ENCODE results near the gene RNF6. TPM values are rescaled to one million over a fixed set of nuclear protein-coding genes. Genes with fewer than 3 reads are reported as not detected.

RNF6 gene
- total and polyA plus RNA-seq, 2 donors: 29.9 to 40.7 TPM

DNA sequence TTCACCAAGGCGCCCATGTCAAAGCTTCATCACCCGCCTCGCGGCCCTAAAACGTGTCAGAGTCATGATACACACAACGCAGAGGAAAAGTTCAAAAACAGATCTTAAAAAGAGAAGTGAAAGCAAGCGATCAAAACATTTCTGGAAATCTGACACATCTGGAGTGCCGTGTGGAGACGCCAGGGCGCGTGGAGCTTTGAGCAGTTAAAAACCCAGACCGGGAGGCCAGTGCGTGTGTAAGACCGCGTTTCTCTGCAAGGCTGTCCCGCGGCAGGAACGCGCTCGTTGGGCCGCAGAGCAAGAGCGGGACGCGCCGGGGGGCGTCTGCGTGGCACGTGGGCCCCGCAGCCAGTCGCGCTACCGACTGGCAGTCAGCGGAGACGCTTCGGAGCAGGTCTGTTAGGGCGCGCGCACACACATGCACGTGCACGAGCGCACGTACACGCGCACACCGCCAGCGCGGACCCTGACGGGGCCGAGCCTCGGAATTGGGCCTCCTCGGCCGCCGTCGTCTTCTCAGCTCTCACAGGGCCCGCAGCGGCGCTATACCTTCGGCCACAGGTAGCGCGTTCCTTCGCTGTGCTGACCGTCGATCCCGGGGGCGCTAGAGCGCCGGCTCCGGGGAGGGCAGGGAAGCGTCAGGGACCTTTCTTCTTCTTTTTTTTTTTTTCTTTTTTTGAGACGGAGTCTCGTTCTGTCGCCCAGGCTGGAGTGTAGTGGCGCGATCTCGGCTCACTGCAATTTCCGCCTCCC lies 35.8 kb downstream of the RNF6 start:
- H3K4me1 ChIP-seq (ENCODE audit: control insufficient read depth in 2 of 2, insufficient read depth in 2 of 2, low read length in 2 of 2): peaks cover 0 to 10% of the 10 kb centered on the region in 2 donors
- peaks cover 0 to 5% of the 10 kb centered on the region in 2 donors for H3K9me3 ChIP-seq (ENCODE audit: control insufficient read depth in 2 of 2, insufficient read depth in 1 of 2, low read length in 1 of 2)
- peak overlapping the region; percentile 69 to 72 for H3K4me3 ChIP-seq (ENCODE audit: low read length in 2 of 2)
- peak overlapping the region; percentile 91 to 93 for H3K27ac ChIP-seq (ENCODE audit: low read depth in 1 of 2, low read length in 1 of 2)
- no peaks in the 10 kb centered on the region for H3K36me3 ChIP-seq (ENCODE audit: control insufficient read depth in 2 of 2, insufficient read depth in 2 of 2, low read length in 1 of 2)
- WGBS: under 1% methylated on average over 76 of the region's 76 CpGs
- no peaks in the 10 kb centered on the region for H3K27me3 ChIP-seq (ENCODE audit: control insufficient read depth in 2 of 2, insufficient read depth in 1 of 2, low read length in 1 of 2)
- DNase-seq (ENCODE audit: low read depth in 6 of 9, low spot score in 9 of 9): peak; percentile 76 to 96 (median 89)

DNA sequence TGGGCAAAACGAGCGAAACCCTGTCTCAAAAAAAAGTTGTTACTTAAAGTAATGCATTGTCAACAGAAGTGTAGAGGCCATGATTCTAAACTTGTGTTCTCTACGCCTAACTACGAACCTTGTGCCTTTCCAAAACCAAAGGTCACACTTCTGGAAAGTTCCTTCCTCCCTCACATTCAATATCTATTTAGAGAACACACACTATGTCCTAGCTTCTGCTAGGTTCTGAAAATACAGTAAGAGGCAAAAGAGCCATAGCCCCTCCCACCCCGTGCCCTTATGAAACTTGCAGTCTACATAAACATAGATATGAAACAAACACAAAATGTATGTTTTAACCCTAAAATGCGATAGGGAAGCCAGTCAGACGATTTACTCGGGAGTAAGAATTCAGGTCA lies 36.4 kb downstream of the RNF6 start:
- Histone ChIP-seq H3K36me3 (ENCODE audit: control insufficient read depth in 2 of 2, insufficient read depth in 2 of 2, low read length in 1 of 2) (no peaks in the 10 kb centered on the region), H3K27ac (ENCODE audit: low read depth in 1 of 2, low read length in 1 of 2) (peak overlapping the region; percentile 91 to 93), H3K9me3 (ENCODE audit: control insufficient read depth in 2 of 2, insufficient read depth in 1 of 2, low read length in 1 of 2) (peaks cover 0 to 5% of the 10 kb centered on the region in 2 donors), H3K4me1 (ENCODE audit: control insufficient read depth in 2 of 2, insufficient read depth in 2 of 2, low read length in 2 of 2) (peaks cover 0 to 10% of the 10 kb centered on the region in 2 donors), H3K27me3 (ENCODE audit: control insufficient read depth in 2 of 2, insufficient read depth in 1 of 2, low read length in 1 of 2) (no peaks in the 10 kb centered on the region), H3K4me3 (ENCODE audit: low read length in 2 of 2) (peak overlapping the region; percentile 69 to 72)
- DNase-seq (ENCODE audit: low read depth in 6 of 9, low spot score in 9 of 9): peak in 2 of 9 donors; percentile 7 to 10
- 46% methylated on average over 8 of the region's 8 CpGs for WGBS

DNA sequence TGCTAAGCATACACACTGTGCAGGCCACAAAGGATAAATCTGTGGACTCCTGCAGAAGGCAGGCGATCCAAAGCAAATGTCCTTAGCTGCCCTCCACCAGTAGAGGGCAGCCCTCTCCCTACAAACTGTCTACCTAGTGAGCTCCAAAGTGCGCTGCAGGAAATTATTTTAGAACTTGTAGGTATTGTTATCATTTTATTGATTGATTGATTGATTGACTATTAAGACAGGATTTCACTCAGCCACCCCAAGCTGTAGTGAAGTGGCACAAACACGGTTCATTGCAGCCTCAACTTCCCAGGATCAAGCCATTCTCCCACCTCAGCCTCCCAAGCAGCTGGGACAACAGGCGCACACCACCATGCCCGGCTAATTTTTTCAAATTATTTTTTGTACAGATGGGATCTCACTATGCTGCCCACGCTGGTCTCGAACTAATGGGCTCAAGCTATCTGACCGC lies 37.3 kb downstream of the RNF6 start:
- Histone ChIP-seq H3K27ac (ENCODE audit: low read depth in 1 of 2, low read length in 1 of 2) (no peak overlapping the region), H3K9me3 (ENCODE audit: control insufficient read depth in 2 of 2, insufficient read depth in 1 of 2, low read length in 1 of 2) (peaks cover 0 to 5% of the 10 kb centered on the region in 2 donors), H3K27me3 (ENCODE audit: control insufficient read depth in 2 of 2, insufficient read depth in 1 of 2, low read length in 1 of 2) (no peaks in the 10 kb centered on the region), H3K4me3 (ENCODE audit: low read length in 2 of 2) (no peak overlapping the region), H3K36me3 (ENCODE audit: control insufficient read depth in 2 of 2, insufficient read depth in 2 of 2, low read length in 1 of 2) (no peaks in the 10 kb centered on the region), H3K4me1 (ENCODE audit: control insufficient read depth in 2 of 2, insufficient read depth in 2 of 2, low read length in 2 of 2) (peaks cover 0 to 10% of the 10 kb centered on the region in 2 donors)
- DNase-seq (ENCODE audit: low read depth in 6 of 9, low spot score in 9 of 9): peak; percentile 29 to 84 (median 62)
- WGBS: 65% methylated on average over 8 of the region's 8 CpGs

DNA sequence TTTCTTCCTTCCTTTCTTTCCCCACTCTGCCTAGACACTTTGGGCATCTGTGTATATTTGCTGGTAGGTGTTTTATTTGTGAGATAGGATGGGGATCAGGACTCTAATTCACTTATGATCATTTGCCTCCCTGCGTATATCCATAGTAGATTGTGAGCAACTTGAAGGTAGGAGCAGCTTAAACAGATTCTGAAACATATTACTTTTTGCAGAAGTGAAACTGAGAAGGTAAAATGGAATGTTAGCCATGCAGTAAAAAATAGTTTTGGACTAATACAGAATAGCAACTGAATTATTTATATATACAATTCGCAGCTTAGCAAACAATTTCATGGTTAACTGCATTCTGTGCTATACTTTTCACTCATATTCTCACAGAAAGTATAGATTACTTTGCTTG lies 38.7 kb downstream of the RNF6 start:
- peaks cover 0 to 10% of the 10 kb centered on the region in 2 donors for H3K4me1 ChIP-seq (ENCODE audit: control insufficient read depth in 2 of 2, insufficient read depth in 2 of 2, low read length in 2 of 2)
- no peak for DNase-seq (ENCODE audit: low read depth in 6 of 9, low spot score in 9 of 9)
- H3K4me3 ChIP-seq (ENCODE audit: low read length in 2 of 2): no peak overlapping the region
- H3K9me3 ChIP-seq (ENCODE audit: control insufficient read depth in 2 of 2, insufficient read depth in 1 of 2, low read length in 1 of 2): peaks cover 0 to 5% of the 10 kb centered on the region in 2 donors
- H3K27ac ChIP-seq (ENCODE audit: low read depth in 1 of 2, low read length in 1 of 2): no peak overlapping the region
- H3K27me3 ChIP-seq (ENCODE audit: control insufficient read depth in 2 of 2, insufficient read depth in 1 of 2, low read length in 1 of 2): no peaks in the 10 kb centered on the region
- H3K36me3 ChIP-seq (ENCODE audit: control insufficient read depth in 2 of 2, insufficient read depth in 2 of 2, low read length in 1 of 2): no peaks in the 10 kb centered on the region
- WGBS: 96% methylated on average over 2 of the region's 2 CpGs

DNA sequence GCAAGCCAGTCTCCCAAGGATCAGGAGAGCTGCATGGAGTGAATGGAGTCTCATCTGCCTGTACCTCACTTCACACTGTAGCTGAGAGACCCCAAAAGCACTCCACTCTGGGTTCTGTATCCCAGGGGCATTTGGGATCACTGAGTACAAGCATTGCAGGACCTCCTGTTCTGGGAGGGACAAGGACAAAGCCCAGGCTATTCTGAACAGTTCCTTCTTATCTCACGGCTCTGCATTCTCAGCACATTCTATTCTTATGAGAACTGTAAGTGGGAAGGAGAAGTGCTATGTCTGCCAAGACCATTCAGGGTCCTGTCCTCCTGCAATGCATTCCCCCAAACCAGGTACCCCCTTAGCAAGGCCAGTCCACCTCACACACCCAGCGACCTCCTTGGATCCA lies 42.8 kb downstream of the RNF6 start:
- Histone ChIP-seq H3K4me1 (ENCODE audit: control insufficient read depth in 2 of 2, insufficient read depth in 2 of 2, low read length in 2 of 2) (no peaks in the 10 kb centered on the region), H3K9me3 (ENCODE audit: control insufficient read depth in 2 of 2, insufficient read depth in 1 of 2, low read length in 1 of 2) (no peaks in the 10 kb centered on the region), H3K27me3 (ENCODE audit: control insufficient read depth in 2 of 2, insufficient read depth in 1 of 2, low read length in 1 of 2) (no peaks in the 10 kb centered on the region), H3K4me3 (ENCODE audit: low read length in 2 of 2) (no peak overlapping the region), H3K36me3 (ENCODE audit: control insufficient read depth in 2 of 2, insufficient read depth in 2 of 2, low read length in 1 of 2) (no peaks in the 10 kb centered on the region), H3K27ac (ENCODE audit: low read depth in 1 of 2, low read length in 1 of 2) (no peak overlapping the region)
- DNase-seq (ENCODE audit: low read depth in 6 of 9, low spot score in 9 of 9): no peak
- WGBS: 91% methylated on average over 2 of the region's 2 CpGs

DNA sequence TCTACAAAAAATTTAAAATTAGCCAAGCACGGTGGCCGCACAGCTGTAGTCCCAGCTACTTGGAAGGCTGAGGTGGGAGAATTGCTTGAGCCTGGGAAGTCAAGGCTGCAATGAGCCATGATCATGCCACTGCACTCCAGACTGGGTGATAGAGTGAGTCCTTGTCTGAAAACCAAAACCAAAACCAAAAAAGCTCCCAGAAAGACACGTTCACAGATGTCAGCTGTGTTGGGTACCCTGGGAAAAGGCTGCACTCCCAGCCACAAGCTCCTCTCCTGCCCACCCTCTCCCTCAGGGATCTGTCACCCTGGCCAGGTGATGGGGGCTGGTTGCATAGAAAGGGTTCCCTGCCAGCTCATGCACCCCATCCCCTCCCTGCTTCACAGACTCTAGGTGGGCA lies 53.3 kb downstream of the RNF6 start:
- Histone ChIP-seq H3K4me1 (ENCODE audit: control insufficient read depth in 2 of 2, insufficient read depth in 2 of 2, low read length in 2 of 2) (peaks cover 0 to 7% of the 10 kb centered on the region in 2 donors), H3K9me3 (ENCODE audit: control insufficient read depth in 2 of 2, insufficient read depth in 1 of 2, low read length in 1 of 2) (no peaks in the 10 kb centered on the region), H3K36me3 (ENCODE audit: control insufficient read depth in 2 of 2, insufficient read depth in 2 of 2, low read length in 1 of 2) (no peaks in the 10 kb centered on the region), H3K27ac (ENCODE audit: low read depth in 1 of 2, low read length in 1 of 2) (no peak overlapping the region), H3K4me3 (ENCODE audit: low read length in 2 of 2) (no peak overlapping the region), H3K27me3 (ENCODE audit: control insufficient read depth in 2 of 2, insufficient read depth in 1 of 2, low read length in 1 of 2) (no peaks in the 10 kb centered on the region)
- WGBS: 69% methylated on average over 3 of the region's 3 CpGs
- DNase-seq (ENCODE audit: low read depth in 6 of 9, low spot score in 9 of 9): no peak

DNA sequence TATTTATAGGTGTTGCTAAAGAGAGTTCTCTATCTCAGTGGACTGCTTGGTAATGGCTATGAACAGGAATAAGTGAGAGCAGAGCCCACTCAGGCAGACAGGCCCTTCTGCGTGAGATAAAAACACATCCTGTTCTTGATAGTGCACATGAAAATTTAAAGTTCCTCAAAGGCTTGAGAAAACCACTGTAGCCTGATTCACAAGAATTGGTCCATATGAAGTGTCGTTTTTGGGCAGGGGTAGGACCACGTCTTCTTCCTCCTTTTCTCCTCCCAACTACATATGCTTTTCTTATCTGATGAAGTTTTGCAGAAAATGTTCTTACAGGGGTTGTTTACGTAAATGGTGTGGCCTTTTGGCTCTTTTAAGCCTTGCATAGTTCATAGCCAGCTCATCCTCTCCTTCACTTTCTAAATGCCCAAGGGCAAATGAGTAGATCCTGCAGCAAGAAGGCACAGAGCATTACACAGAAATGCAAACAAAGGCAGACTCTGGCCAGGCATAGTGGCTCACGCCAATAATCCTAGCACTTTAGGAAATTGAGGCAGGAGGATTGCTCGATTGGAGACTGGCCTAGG lies 53.8 kb downstream of the RNF6 start:
- H3K4me3 ChIP-seq (ENCODE audit: low read length in 2 of 2): no peak overlapping the region
- peak in 1 of 9 donors; percentile 9 for DNase-seq (ENCODE audit: low read depth in 6 of 9, low spot score in 9 of 9)
- H3K36me3 ChIP-seq (ENCODE audit: control insufficient read depth in 2 of 2, insufficient read depth in 2 of 2, low read length in 1 of 2): no peaks in the 10 kb centered on the region
- peaks cover 0 to 7% of the 10 kb centered on the region in 2 donors for H3K4me1 ChIP-seq (ENCODE audit: control insufficient read depth in 2 of 2, insufficient read depth in 2 of 2, low read length in 2 of 2)
- H3K27ac ChIP-seq (ENCODE audit: low read depth in 1 of 2, low read length in 1 of 2): no peak overlapping the region
- WGBS: 43% methylated on average over 6 of the region's 6 CpGs
- H3K9me3 ChIP-seq (ENCODE audit: control insufficient read depth in 2 of 2, insufficient read depth in 1 of 2, low read length in 1 of 2): no peaks in the 10 kb centered on the region
- H3K27me3 ChIP-seq (ENCODE audit: control insufficient read depth in 2 of 2, insufficient read depth in 1 of 2, low read length in 1 of 2): no peaks in the 10 kb centered on the region

DNA sequence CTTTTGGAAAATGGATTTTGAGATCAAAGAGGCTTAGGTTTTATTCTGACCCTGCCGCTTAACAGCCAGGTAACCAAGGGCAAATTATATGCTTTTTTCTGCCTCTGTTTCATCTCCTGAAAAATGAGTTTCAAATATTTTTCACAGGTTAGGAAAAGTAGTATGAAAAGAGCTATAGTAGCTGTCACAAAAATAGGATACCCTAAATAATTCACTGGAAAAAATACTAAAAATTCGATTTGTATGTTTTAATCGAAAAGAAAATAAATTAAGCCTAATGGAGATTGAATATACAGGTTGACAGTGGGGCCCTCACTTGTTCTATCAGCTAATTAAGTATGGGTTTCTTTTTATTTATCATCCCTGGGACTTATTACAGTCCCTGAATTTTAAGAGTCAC lies 58.3 kb downstream of the RNF6 start:
- Histone ChIP-seq H3K9me3 (ENCODE audit: control insufficient read depth in 2 of 2, insufficient read depth in 1 of 2, low read length in 1 of 2) (no peaks in the 10 kb centered on the region), H3K27me3 (ENCODE audit: control insufficient read depth in 2 of 2, insufficient read depth in 1 of 2, low read length in 1 of 2) (no peaks in the 10 kb centered on the region), H3K27ac (ENCODE audit: low read depth in 1 of 2, low read length in 1 of 2) (no peak overlapping the region), H3K36me3 (ENCODE audit: control insufficient read depth in 2 of 2, insufficient read depth in 2 of 2, low read length in 1 of 2) (no peaks in the 10 kb centered on the region), H3K4me1 (ENCODE audit: control insufficient read depth in 2 of 2, insufficient read depth in 2 of 2, low read length in 2 of 2) (peaks cover 0 to 4% of the 10 kb centered on the region in 2 donors), H3K4me3 (ENCODE audit: low read length in 2 of 2) (no peak overlapping the region)
- no peak for DNase-seq (ENCODE audit: low read depth in 6 of 9, low spot score in 9 of 9)
- WGBS: 97% methylated on average over 3 of the region's 3 CpGs
